GM19023 (cell line): Measurements from ENCODE around the gene PTRHD1.

Experiments
- ATAC-seq: cut with Tn5 transposase; IDR thresholded peaks from one replicate; pipeline ENCODE4 v1.9.1; 2021; ENCODE audit warnings: mild to moderate bottlenecking, moderate library complexity; ENCODE audit not compliant: unreplicated experiment

Gene PTRHD1

GRCh38 chr2:24830786-24831185, 37.6 kb upstream of the PTRHD1 start:
- ATAC-seq = no peak

- ATAC-seq = no peak
Measured at GRCh38 chr2:24830351-24830750, 37.2 kb upstream of the PTRHD1 start.

GRCh38 chr2:24828238-24828996, 35.2 kb upstream of the PTRHD1 start:
- no peak for ATAC-seq

GRCh38 chr2:24827321-24828237, 34.4 kb upstream of the PTRHD1 start:
- peak; percentile 77 for ATAC-seq

GRCh38 chr2:24826773-24827145, 33.6 kb upstream of the PTRHD1 start:
- no peak for ATAC-seq

- no peak for ATAC-seq
Measured at GRCh38 chr2:24825883-24826772, 32.9 kb upstream of the PTRHD1 start.

GRCh38 chr2:24824966-24825882, 32.0 kb upstream of the PTRHD1 start:
- ATAC-seq = no peak

GRCh38 chr2:24824071-24824588, 30.9 kb upstream of the PTRHD1 start:
- no peak for ATAC-seq

- no peak for ATAC-seq
Measured at GRCh38 chr2:24822049-24822706, 29.0 kb upstream of the PTRHD1 start.

- no peak for ATAC-seq
Measured at GRCh38 chr2:24821433-24821891, 28.3 kb upstream of the PTRHD1 start.

- no peak for ATAC-seq
Measured at GRCh38 chr2:24820598-24821432, 27.6 kb upstream of the PTRHD1 start.

GRCh38 chr2:24820175-24820513, 27.0 kb upstream of the PTRHD1 start:
- ATAC-seq = no peak

GRCh38 chr2:24819442-24820174, 26.4 kb upstream of the PTRHD1 start:
- no peak for ATAC-seq

- ATAC-seq = no peak
Measured at GRCh38 chr2:24818721-24819167, 25.6 kb upstream of the PTRHD1 start.

GRCh38 chr2:24816884-24817283, 23.7 kb upstream of the PTRHD1 start:
- ATAC-seq = no peak

- ATAC-seq = no peak
Measured at GRCh38 chr2:24816404-24816803, 23.2 kb upstream of the PTRHD1 start.

GRCh38 chr2:24815171-24815570, 22.0 kb upstream of the PTRHD1 start:
- no peak for ATAC-seq

GRCh38 chr2:24814516-24814915, 21.3 kb upstream of the PTRHD1 start:
- no peak for ATAC-seq
